Thoracic aorta (tissue), 2 donors: ENCODE data around the gene CUEDC2. TPM values are rescaled to one million over a fixed set of nuclear protein-coding genes. Genes with fewer than 3 reads are reported as not detected.

Source experiments
- ATAC-seq: fragments of 150-250 bp; one replicate; pipeline ENCODE4 v1.8.0; 2017; ENCODE audit warnings: low read depth; ENCODE audit not compliant: insufficient number of reproducible peaks, low FRiP score
- DNase-seq: peaks from one replicate; pipeline ENCODE4 v3.0.0-alpha.2; 2020; ENCODE audit warnings: low spot score
- H3K27ac ChIP-seq, 2 donors: fragments of 200-600 bp; sonication (generic); 1 replicate in 1 of 2; 2 replicates in 1 of 2; pipeline ENCODE4 v1.5.1; 2016; ENCODE audit warnings: mild to moderate bottlenecking in 2 of 2, moderate library complexity in 2 of 2
- H3K27me3 ChIP-seq: fragments of 200-600 bp; sonication (generic); replicated peaks from 2 replicates; pipeline ENCODE4 v1.6.0; 2016; ENCODE audit warnings: mild to moderate bottlenecking; ENCODE audit not compliant: insufficient read depth
- H3K36me3 ChIP-seq: fragments of 200-600 bp; sonication (generic); one replicate; pipeline ENCODE4 v1.5.1; 2016
- H3K4me1 ChIP-seq, 2 donors: fragments of 200-600 bp; sonication (generic); 1 replicate in 1 of 2; 2 replicates in 1 of 2; pipeline versions ENCODE4 v1.5.1 to v1.6.0; 2016; ENCODE audit warnings: low read depth in 2 of 2, mild to moderate bottlenecking in 1 of 2; ENCODE audit not compliant: control insufficient read depth in 1 of 2
- H3K4me3 ChIP-seq: fragments of 200-600 bp; sonication (generic); 2 replicates; pipeline ENCODE4 v1.5.1; 2016; ENCODE audit warnings: mild to moderate bottlenecking
- H3K9me3 ChIP-seq: fragments of 200-600 bp; sonication (generic); 2 replicates; pipeline ENCODE4 v1.5.1; 2016
- total RNA-seq, 2 donors: library from RNA; depleted of rRNA; stranded (reverse); fragments of >200 nt; gene quantifications; one replicate each; pipeline versions ENCODE4 v1.1.0 to v1.2.3, GENCODE V29; 2016
- TF ChIP-seq, protein P1 (sequence below): fragments of 200-600 bp; sonication (generic); IDR thresholded peaks from one replicate; pipeline ENCODE4 v1.5.1; 2019; ENCODE audit warnings: antibody characterized with exemption

CUEDC2 gene
- total RNA-seq, 2 donors from 2014 or later: 40.8 to 53.2 TPM

- peaks cover 6 to 11% of the 10 kb centered on the region in 2 donors for H3K4me1 ChIP-seq
Measured at GRCh38 chr10:102408728-102409603, 23.4 kb downstream of the CUEDC2 start.

DNA sequence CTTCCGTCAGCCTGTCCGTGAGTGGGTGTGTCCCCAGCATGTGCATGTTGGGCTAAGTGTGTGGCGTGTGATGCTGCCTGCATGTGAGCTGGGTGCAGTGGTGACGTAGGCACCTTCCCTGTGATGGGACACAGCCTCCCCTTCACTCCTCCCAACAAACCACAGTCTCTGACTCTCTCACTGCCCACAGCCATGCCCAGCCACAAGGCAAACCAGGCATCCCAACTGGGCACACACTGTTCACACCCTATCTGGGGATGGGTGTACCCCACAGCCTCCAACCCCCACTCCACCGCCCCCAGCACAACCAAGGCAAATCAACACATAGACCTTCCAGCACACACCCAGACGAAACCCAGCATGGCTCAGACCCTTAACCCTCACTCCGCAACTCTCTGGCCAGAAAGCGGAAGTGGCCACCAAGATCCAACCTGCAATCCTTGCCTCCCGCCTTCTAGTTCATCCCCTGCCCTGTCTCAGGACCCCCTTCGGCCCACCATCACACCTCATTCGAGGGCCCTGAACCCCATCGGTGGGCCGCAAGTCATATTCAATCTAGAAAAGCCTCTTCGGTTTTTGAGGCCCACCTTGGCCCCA lies 24.1 kb downstream of the CUEDC2 start:
- TF ChIP-seq, protein P1, sequence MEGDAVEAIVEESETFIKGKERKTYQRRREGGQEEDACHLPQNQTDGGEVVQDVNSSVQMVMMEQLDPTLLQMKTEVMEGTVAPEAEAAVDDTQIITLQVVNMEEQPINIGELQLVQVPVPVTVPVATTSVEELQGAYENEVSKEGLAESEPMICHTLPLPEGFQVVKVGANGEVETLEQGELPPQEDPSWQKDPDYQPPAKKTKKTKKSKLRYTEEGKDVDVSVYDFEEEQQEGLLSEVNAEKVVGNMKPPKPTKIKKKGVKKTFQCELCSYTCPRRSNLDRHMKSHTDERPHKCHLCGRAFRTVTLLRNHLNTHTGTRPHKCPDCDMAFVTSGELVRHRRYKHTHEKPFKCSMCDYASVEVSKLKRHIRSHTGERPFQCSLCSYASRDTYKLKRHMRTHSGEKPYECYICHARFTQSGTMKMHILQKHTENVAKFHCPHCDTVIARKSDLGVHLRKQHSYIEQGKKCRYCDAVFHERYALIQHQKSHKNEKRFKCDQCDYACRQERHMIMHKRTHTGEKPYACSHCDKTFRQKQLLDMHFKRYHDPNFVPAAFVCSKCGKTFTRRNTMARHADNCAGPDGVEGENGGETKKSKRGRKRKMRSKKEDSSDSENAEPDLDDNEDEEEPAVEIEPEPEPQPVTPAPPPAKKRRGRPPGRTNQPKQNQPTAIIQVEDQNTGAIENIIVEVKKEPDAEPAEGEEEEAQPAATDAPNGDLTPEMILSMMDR: no peak
- no peak overlapping the region for H3K4me3 ChIP-seq
- peaks cover 15% of the 10 kb centered on the region for H3K27me3 ChIP-seq
- ATAC-seq (no peak), DNase-seq (no peak)
- H3K9me3 ChIP-seq: no peaks in the 10 kb centered on the region
- no peaks in the 10 kb centered on the region for H3K36me3 ChIP-seq
- H3K27ac ChIP-seq: no peak overlapping the region
- peaks cover 6 to 11% of the 10 kb centered on the region in 2 donors for H3K4me1 ChIP-seq

More at GRCh38 chr10:102408728-102409603, 23.4 kb downstream of the CUEDC2 start:
- Histone ChIP-seq H3K27me3 (peaks cover 15% of the 10 kb centered on the region), H3K4me3 (peak overlapping the region; percentile 64), H3K36me3 (no peaks in the 10 kb centered on the region), H3K27ac (no peak overlapping the region), H3K9me3 (no peaks in the 10 kb centered on the region)
- ATAC-seq (no peak), DNase-seq (no peak)
- TF ChIP-seq, protein P1: no peak

GRCh38 chr10:102407425-102408130 lies 24.8 kb downstream of the CUEDC2 start:
- TF ChIP-seq, protein P1: no peak
- Histone ChIP-seq H3K9me3 (no peaks in the 10 kb centered on the region), H3K4me3 (no peak overlapping the region), H3K27ac (no peak overlapping the region), H3K27me3 (peaks cover 15% of the 10 kb centered on the region), H3K36me3 (peaks cover under 1% of the 10 kb centered on the region), H3K4me1 (peaks cover 6 to 11% of the 10 kb centered on the region in 2 donors)
- DNase-seq (no peak), ATAC-seq (no peak)

- peaks cover 6 to 11% of the 10 kb centered on the region in 2 donors for H3K4me1 ChIP-seq
- ATAC-seq (no peak), DNase-seq (no peak)
- peaks cover 13% of the 10 kb centered on the region for H3K27me3 ChIP-seq
- TF ChIP-seq, protein P1: no peak
- peaks cover 5% of the 10 kb centered on the region for H3K36me3 ChIP-seq
- no peak overlapping the region for H3K27ac ChIP-seq
- H3K9me3 ChIP-seq: no peaks in the 10 kb centered on the region
- H3K4me3 ChIP-seq: no peak overlapping the region
Measured at GRCh38 chr10:102406815-102407214, 25.6 kb downstream of the CUEDC2 start.

GRCh38 chr10:102405632-102406031 lies 26.7 kb downstream of the CUEDC2 start:
- Histone ChIP-seq H3K4me3 (no peak overlapping the region), H3K36me3 (peaks cover 12% of the 10 kb centered on the region), H3K9me3 (no peaks in the 10 kb centered on the region), H3K27me3 (peaks cover 6% of the 10 kb centered on the region), H3K4me1 (peaks cover 4 to 9% of the 10 kb centered on the region in 2 donors), H3K27ac (no peak overlapping the region)
- ATAC-seq (no peak), DNase-seq (no peak)
- TF ChIP-seq, protein P1: no peak
